AG10803 (cell line): ENCODE measurements around the gene FAM81A.

Experiments
- DNase-seq: peaks from one replicate; pipeline ENCODE4 v3.0.0; 2010; ENCODE audit warnings: low read depth
- H3K4me3 ChIP-seq: 2 replicates; pipeline ENCODE4 v1.5.1; 2011; ENCODE audit warnings: mild to moderate bottlenecking, low read length, control low read depth
- CTCF ChIP-seq: conservative IDR thresholded peaks from 2 replicates; pipeline ENCODE4 v1.5.1; 2011; ENCODE audit warnings: mild to moderate bottlenecking, low read length, control low read depth, inconsistent platforms

The FAM81A gene

GRCh38 chr15:59443341-59444072 lies 5.5 kb downstream of the FAM81A start:
- H3K4me3 ChIP-seq: no peak overlapping the region
- no peak for TF ChIP-seq CTCF
- DNase-seq: no peak

GRCh38 chr15:59444081-59444835 lies 6.3 kb downstream of the FAM81A start:
- no peak for TF ChIP-seq CTCF
- DNase-seq: no peak
- no peak overlapping the region for H3K4me3 ChIP-seq

- H3K4me3 ChIP-seq: no peak overlapping the region
- DNase-seq: no peak
These were observed 7.1 kb downstream of the FAM81A start for GRCh38 chr15:59444980-59445545.

GRCh38 chr15:59446232-59446957 lies 8.4 kb downstream of the FAM81A start:
- H3K4me3 ChIP-seq: no peak overlapping the region
- no peak for DNase-seq
- TF ChIP-seq CTCF: no peak

More at GRCh38 chr15:59444980-59445545, 7.1 kb downstream of the FAM81A start:
- TF ChIP-seq CTCF: no peak

- TF ChIP-seq CTCF: no peak
These were observed 9.4 kb downstream of the FAM81A start for GRCh38 chr15:59447367-59447766.

GRCh38 chr15:59448871-59449270 lies 10.9 kb downstream of the FAM81A start:
- no peak for TF ChIP-seq CTCF
- no peak for DNase-seq
- no peak overlapping the region for H3K4me3 ChIP-seq

More at GRCh38 chr15:59447367-59447766, 9.4 kb downstream of the FAM81A start:
- H3K4me3 ChIP-seq: no peak overlapping the region
- no peak for DNase-seq
